Occipital lobe (tissue), 2 donors: ENCODE data around the gene GOLIM4. TPM values are rescaled to one million over a fixed set of nuclear protein-coding genes. Genes with fewer than 3 reads are reported as not detected.
"Not testable (repeated sequence)": the region's sequence is repeated elsewhere in the genome, so short reads cannot be mapped to it uniquely, and the experiment has no call there.

Source experiments
- DNase-seq: peaks from one replicate; lab custom pipeline; 2025; lab: John Stamatoyannopoulos, UW
- total RNA-seq: library from RNA; depleted of rRNA; stranded (reverse); fragments of >200 nt; gene quantifications from one replicate; pipeline ENCODE4 v1.2.3, GENCODE V29; 2014

Gene GOLIM4
- total RNA-seq, 1 donor from 2014 or later = 27.9 TPM

- no peak for DNase-seq
Measured at GRCh38 chr3:168049367-168049974, 46.3 kb downstream of the GOLIM4 start.

- no peak for DNase-seq
Measured at GRCh38 chr3:168048414-168049330, 47.1 kb downstream of the GOLIM4 start.

GRCh38 chr3:168047936-168048335 lies 47.8 kb downstream of the GOLIM4 start:
- no peak for DNase-seq

DNA sequence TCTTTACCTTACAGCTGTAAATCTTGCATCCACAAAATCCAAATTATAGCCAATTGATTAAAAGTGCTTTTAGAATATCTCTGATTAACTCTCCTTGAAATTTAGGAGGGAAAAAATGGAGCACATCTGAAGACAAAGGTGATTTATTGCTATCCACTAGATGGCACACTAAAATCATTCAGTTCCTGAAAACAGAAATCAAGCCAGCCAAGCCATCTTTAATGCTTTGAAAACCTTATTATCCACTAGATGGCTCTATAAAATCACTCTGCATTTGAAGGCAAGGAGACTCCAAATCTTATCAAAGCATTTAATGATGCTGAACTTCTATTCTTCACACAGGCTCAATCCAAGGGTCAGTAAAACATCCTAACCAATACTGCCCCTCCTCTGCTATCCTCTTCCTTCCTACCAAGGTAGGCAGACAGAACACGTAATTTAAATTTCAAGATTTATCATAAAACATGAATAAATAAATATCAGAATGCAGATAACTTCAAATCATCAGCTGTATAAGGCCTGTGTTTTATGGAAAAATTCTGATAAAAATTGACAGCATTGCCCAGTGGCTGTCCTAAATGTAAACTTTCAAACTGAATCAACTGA lies 48.4 kb downstream of the GOLIM4 start:
- DNase-seq = no peak

GRCh38 chr3:168044049-168044448 lies 51.7 kb downstream of the GOLIM4 start:
- no peak for DNase-seq

GRCh38 chr3:168040607-168041208 lies 55.0 kb downstream of the GOLIM4 start:
- no peak for DNase-seq

DNA sequence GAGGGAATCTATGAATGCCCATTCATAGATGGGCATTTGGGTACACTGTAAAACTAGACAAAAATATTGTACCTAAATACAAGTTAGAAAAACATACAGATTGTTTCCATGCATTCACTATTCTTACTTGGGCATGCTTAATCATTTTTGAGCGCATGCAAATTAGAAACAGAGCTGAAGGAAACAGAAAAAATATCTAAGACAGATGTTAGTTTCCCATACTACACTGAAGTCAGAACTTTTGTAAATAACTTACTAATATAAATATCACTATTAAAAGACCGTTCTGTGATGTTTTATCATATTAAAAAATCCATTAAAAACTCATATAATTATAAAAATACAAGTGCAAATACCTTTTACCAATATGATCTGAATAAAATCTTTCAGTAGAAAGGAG lies 58.7 kb downstream of the GOLIM4 start:
- no peak for DNase-seq

DNA sequence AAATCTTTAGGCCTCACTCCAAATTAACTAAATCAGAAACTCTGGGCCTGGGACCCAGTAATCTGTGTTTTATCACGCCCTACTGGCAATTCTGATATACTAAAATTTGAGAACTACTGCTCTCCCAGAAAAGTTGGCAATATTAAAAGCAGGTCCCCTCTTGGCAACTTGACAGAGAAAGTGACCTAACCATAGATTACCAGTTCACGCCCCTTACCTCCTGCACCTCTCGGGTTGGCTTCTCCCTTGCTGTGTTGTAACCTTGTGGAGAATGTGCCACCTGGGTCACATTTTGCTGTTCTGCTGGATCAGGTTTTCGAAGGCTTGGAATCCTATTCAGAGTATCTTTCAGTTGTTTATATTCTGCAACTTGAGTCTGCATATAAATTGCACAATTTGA lies 59.1 kb downstream of the GOLIM4 start:
- DNase-seq = no peak

GRCh38 chr3:168034152-168034928 lies 61.4 kb downstream of the GOLIM4 start:
- no peak for DNase-seq

GRCh38 chr3:168030577-168030976 lies 65.1 kb downstream of the GOLIM4 start:
- no peak for DNase-seq

- no peak for DNase-seq
Measured at GRCh38 chr3:168029705-168030104, 66.0 kb downstream of the GOLIM4 start.

GRCh38 chr3:168028086-168028485 lies 67.6 kb downstream of the GOLIM4 start:
- DNase-seq = no peak

GRCh38 chr3:168026764-168027163 lies 69.0 kb downstream of the GOLIM4 start:
- no peak for DNase-seq

GRCh38 chr3:168025076-168025475 lies 70.6 kb downstream of the GOLIM4 start:
- no peak for DNase-seq

DNA sequence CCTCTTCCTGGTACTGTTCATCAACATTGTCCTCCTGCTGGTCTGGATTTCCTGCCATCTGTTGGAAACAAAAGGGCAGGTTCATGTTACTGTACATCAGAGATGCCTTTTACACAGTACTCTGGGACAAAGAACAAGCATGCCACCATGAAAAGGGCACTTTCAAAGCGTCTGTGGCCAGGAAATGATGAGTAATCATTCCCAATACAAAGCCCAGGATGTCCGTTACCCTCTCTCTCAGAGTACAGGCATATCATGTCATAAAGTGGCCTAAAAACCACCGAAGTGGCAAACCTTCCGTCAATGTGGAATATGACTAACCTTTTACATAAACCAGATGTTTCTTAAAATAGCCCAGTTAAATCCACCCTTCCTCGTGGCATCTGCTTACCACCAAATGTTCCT lies 71.2 kb downstream of the GOLIM4 start:
- DNase-seq = no peak

GRCh38 chr3:168021737-168022450 lies 73.8 kb downstream of the GOLIM4 start:
- no peak for DNase-seq

- not testable (repeated sequence) for DNase-seq
Measured at GRCh38 chr3:168011280-168011679, 84.4 kb downstream of the GOLIM4 start.

GRCh38 chr3:168006584-168006983 lies 89.1 kb downstream of the GOLIM4 start:
- no peak for DNase-seq

DNA sequence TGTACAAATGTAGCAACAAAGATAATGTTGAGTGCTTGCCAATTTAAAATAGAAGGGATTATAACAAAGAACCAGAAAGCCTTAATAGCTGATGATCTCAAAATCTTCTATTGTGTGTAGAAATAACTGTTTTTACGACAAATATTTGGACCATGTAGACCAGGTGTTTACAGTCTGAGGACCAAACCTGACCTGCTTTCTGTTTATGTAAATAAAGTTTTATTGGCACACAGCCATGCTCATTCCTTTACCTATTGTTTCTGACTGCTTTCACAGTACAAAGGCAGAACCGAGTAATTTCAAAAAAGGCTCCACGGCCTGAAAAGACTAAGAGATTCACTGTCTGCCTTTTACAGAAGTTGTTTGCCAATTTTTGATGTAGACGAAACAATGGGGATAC lies 91.8 kb downstream of the GOLIM4 start:
- no peak for DNase-seq

DNA sequence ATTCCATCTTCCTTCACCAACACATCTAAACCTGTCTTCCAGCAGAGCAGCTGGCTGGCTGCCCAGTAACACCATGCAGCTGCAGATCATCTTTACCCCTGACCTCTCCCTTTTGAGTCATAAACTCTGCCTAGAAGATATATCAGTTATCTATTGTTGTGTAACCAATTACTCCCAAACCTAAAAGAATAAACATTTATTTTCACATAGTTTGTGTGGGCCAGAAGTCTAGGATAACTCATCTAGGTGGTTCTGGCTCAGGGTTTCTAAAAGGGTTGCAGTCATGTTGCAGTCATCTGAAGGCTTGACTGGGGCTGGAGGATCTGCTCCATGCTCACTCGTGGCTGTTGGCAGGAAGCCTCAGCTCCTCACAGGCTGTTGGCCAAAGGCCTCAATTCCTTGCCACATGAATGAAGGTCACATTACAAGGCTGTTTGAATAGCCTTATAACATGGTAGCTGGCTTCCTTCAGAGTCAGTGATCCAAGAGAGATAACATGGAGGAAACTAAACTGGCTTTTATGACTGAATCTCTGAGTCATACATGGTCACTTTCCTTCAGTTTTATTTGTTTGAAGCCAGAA lies 92.8 kb downstream of the GOLIM4 start:
- DNase-seq = no peak
